Measurements from ENCODE around the gene AOPEP.

The AOPEP gene

DNA sequence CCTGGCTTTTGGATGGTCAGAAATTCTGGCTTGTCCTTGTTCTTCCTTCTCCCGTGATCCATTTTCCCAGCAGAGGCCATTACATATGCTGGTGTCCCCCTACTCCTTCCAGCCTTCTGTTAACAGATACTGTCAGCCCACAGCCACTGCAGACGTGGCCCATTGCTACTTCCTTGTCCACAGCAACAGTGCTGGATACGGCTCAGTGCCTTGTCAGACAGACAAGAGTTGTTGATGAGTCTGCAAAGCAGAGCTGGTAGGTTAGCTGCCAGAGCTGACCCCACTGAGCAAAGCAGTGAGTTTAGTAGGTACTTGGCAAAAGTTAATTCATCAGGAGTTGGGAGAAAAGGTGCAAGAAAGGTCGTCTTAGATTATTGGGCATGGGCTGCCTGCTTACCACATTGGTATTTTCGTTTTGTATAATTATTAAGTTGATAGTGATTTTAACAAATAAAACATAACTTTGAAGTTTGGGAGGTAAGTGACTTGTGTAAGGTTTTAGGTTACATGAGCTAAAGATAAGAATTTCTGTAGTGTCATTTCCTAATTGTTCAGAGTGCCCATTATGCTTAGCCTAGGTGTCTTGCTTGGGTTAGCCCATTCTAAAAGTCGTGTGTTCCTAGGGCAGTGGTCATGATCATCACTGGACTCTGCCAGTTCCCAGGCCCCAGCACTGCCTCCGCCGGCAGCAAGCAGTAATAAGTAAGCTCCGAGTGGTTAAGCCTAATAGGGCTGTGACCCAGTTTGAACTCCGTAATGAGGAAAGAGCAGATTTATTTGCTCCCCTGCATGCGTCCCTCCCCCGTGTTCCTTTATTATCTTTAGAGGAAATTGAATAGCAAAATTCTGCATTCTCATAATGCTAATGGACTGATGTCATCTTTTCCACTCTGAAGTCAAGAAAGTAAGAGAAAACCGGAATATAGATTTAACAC lies 299.0 kb downstream of the AOPEP start:
- DNase-seq, result peak; percentile 56

- no peak for DNase-seq
These were observed 299.6 kb downstream of the AOPEP start for GRCh38 chr9:95026148-95026524.

- DNase-seq, result peak; percentile 65
These were observed 301.7 kb downstream of the AOPEP start for GRCh38 chr9:95027914-95028852.

DNA sequence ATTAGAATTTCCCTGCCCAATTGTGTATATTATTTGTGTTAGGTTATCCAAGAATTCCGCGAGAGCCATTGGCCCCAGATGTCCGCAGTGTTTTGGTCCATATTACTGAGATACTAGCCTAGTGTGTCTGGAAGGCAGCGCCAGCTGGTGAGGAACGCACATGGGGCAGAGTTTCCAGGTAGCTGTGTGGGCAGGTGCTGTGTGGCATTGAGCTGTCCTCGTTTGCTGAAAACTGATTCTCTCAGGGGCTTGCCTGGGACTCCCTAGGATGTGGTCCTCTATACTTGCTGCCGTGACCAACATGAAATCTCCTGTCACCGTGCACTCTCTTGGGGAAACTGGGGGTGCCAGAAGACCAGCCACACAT lies 302.3 kb downstream of the AOPEP start:
- peak; percentile 69 for DNase-seq

GRCh38 chr9:95029288-95029687 lies 302.8 kb downstream of the AOPEP start:
- peak; percentile 73 for DNase-seq

- no peak for DNase-seq
These were observed 303.2 kb downstream of the AOPEP start for GRCh38 chr9:95029720-95030119.

GRCh38 chr9:95030344-95030743 lies 303.8 kb downstream of the AOPEP start:
- no peak for DNase-seq

DNA sequence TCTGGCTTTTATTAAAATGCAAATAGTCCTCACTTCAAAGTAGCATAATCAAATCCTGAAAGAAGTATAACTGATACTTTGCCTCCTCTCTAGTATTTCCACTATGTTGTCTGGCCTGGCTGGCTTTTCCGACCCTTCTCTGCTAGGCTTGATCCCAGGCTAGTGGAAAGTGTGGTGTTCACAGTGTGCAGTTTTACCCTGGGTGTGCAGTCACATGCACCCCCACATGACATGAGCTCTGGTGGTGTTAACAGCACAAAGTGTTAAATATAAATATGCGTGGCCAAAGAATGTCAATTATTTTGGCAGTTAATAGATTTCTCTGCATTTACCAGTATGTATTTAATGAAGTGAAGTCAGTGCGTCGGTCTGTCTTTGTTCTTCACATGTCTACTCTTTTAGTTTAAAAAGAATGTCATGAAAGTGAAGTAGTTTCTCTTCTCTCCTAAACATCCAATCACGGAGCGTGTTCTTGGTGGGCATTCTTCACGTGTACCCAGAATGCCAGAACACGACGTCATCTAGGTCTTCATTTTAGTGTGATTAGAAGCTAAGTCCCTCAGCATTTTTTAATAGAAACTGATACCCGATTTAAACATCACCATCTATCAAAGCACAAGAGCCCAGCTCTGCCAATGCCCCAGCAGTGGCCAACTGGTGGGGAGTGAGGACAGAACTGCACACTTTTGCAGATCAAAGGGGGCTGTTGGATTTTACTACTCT lies 304.6 kb downstream of the AOPEP start:
- no peak for DNase-seq

DNA sequence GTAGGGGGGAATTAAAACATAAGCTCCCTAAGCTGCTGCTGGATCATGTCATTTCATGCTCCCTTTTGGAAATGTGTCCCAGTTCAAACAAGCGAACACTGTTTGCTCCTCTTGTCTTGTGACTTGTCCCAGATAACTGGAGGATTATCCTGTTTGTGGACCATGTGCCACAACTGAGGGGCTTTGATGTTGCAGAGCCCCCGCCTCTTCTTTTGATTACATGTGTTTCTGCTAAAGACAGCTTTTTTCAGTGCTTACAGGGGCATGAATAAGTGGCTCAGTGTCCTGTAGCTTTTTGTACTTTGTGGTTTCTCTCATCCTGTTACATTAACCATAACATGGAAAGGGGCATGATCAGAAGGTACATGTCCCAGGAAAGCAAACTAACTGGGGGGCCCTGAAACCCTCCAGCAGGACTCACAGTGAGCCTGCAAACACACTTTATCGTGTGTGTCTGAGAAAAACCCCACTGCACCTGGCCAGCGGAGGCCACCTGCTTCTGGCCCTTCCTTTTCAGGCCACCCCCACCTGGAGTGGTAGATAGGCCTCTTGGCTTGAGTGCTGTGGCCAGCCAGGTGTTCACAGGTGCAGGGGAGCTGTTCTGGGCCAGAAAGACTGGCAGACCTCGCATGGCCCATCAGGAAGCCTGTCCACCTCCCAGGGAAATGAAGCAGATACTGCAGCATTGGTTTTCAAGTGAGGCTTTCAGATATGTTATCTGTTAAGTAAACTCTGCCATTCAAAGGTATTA lies 305.4 kb downstream of the AOPEP start:
- DNase-seq, result peak; percentile 98

DNA sequence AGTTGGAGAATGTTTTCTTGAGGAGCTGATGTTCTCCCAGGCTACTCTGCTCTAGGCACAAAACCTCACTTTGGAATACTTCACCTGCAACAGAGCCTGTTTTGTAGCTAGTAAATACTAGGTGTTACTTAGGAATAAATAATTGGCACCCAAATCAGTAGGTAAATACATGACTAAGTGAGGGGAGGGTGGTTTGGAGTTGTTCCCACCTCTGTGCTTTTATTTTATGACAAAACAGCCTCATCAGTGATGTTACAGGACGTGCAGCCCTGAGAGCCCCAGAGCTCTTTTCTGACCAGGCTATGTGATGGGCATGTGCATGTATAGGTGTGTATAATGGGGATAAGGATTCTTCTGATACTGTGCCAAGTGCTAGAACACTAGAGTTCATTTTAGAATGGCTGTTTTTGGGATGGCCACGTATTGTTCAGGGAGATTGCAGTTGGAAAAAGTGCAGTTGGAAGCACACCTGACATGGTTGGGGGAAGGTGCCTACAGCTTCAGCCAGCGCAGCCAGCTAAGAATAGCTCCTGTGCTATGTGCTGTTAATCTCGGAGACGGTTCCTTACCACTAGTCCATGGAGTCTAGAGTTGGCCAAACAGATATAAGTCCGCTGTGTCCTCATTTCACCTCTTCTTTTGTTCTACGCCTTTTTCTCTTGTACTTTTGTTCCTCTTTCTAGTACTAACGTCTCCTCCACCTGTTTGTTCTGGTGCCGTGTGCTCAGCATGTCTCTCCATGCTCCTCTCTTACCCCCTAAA lies 306.3 kb downstream of the AOPEP start:
- DNase-seq, result peak; percentile 98

DNA sequence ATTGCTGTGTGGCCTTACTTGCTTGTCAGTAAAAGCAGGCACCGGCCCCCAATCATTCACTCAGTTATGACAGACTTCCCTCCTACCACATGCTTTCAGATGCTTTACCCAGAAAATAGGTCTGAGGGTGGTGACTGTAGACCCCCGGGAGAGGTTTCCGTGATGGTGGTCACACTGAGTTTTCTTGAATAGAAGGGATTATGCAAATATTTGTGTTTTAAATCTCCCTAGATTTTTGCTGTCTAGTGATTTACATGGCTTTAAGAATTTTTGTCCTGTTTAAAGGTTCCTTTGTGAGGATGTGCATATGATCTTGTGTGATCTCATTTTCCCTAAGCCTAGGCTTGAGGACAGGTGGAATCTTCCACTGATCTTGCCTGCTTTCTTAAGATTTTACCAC lies 309.3 kb downstream of the AOPEP start:
- no peak for DNase-seq

DNA sequence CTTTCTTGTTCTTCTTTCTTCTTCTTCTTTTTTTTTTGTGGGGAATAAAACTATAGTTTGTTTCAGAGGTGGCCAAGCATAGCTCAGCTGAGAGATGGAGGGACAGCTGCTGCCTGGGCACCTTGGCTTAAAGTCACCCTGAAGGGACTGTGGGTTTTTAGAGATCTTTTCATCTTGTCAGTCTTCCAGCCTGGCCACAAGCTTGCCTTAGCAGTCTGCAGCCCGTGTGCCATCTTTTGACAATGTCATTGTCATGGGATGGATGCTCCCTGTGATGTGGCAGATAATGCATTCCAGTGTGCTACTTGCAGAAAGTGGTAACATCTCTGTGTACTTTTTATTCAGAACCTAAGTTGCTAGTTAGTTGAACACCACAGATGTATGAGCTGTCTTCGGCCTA lies 310.2 kb downstream of the AOPEP start:
- no peak for DNase-seq

DNA sequence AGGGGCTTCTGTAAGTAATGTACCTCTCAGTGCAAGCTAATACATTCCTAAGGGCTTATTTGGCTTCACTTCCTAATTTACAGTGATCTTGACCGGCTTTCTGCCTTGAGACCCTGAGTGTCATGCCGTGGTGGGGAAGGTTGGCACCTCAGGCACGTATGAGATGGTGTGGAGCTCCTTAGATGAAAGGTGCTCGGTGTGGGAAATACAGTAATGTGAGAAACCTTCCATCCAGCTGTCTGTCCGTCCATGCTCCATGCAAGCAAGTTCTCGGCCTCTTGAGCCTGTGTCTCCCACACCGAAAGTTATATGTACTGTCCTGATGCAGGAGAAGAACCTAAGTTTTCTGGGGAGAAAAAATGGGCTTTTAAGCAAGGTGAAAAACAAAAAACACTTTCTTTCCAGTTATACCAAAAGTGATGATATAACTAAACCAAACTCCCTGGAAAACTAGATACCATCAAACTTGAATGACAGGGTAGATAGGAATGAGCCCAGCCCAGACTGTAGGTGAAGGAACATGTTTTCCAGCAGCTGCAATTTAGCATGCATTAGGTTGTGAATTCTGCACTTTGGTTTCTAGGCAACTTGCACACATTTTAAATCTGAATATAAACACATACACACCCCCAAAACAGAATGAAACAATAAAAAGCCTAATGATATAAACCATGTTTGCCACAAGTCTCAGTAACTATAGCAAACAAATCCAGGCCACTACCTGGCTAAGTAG lies 311.5 kb downstream of the AOPEP start:
- DNase-seq, result no peak

DNA sequence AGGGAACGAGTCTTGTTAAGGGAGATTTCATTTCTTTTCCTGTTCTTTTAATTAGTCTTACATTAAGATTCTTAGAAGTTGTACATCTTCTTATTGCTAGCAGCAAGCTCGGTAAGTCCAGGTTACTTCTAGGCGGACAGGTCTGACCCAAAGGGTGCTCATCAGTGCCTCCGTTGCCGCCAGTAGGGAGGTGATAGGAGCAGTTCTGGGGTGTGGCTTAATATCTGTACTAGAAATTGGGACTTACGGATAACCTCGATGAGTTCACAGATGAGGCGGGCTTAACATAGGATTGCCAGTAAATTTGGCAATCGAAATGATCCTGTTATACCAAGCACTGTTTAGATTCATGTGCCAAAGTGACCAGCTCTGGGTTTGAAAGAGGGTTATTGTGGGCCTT lies 312.2 kb downstream of the AOPEP start:
- DNase-seq, result no peak

DNA sequence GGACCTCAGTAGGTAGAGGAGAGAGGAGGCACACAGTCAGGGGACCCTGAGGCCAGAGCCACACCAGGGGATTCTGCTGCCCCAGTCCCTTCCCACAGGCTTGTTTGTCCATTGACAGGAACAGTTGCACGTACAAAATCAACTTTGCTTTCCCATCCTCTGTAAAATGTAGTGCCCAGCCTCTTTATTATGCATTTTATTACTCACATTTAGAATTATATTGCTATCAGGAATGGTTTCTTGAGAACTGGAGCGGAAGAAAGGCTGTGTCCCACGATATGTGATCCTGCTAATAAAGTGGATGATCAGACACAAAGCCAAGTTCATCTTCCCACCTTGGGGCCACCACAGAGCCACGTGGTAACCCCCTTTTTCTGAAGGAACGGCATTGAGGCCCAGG lies 313.6 kb downstream of the AOPEP start:
- DNase-seq, result no peak

DNA sequence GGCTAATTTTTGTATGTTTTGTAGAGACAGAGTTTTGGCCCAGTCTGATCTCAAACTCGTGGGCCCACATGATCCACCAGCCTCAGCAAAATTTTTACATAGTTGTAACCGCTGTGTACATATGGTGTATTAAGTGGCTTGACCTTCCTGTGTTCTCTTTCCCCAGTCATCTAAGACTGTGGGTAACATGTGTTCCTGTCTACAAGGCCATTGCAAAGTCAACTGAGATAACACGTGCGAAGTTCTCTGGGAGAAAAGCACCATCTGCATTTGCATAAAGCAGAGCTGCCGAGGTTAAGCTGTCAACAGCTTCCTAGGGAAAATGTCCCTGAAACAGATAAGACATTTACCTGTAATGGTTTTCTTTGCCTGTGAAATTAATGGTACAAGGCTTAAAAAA lies 317.3 kb downstream of the AOPEP start:
- no peak for DNase-seq

GRCh38 chr9:95044731-95045508 lies 318.4 kb downstream of the AOPEP start:
- no peak for DNase-seq

DNA sequence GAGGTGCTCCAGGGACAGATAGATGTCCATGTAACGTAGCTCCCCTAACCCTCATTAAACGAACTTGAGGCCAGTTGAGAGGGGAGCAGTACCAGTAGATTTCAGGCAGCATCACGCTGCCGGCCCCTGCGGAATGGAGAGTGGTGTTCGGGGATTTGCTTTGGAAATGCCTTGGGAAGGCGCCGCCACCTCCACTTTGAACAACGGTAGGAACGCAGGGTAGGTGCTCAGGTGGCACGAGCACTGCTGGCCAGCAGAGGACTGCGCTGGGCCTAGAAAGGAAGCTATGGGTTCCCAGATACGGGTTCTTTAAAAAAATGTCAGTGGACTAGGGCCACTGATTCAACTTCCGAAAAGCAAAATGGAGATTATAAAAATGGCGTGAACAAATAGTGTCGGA lies 319.3 kb downstream of the AOPEP start:
- no peak for DNase-seq

GRCh38 chr9:95047452-95048224 lies 321.1 kb downstream of the AOPEP start:
- DNase-seq, result no peak

Data from NCI-H2029 treated with DMSO at 0.1 percent for 48 hours (cell line).